Measurements from ENCODE around the gene POTEF. TPM values are rescaled to one million over a fixed set of nuclear protein-coding genes. Genes with fewer than 3 reads are reported as not detected.
"Not testable (repeated sequence)": the region's sequence is repeated elsewhere in the genome, so short reads cannot be mapped to it uniquely, and the experiment has no call there.

POTEF gene
- polyA plus RNA-seq, 1 donor (not counting 4 experiments of a cell fraction or from before 2014, with no cell fraction given): not detected

GRCh38 chr2:130154773-130155765, 26.0 kb upstream of the POTEF start:
- Histone ChIP-seq H3K27me3 (ENCODE audit: control insufficient read depth, extremely low read depth, insufficient read depth, low read length) (no peaks in the 10 kb centered on the region), H3K9ac (ENCODE audit: control insufficient read depth, extremely low read depth, insufficient read depth, low read length) (no peak overlapping the region), H2AFZ (ENCODE audit: control insufficient read depth, low read length) (no peak overlapping the region), H3K27ac (ENCODE audit: control insufficient read depth, insufficient read depth, low read length) (no peak overlapping the region), H3K9me3 (ENCODE audit: control insufficient read depth, low read depth, low read length) (no peaks in the 10 kb centered on the region), H3K36me3 (ENCODE audit: control insufficient read depth in 2 of 2, extremely low read depth in 1 of 2, insufficient read depth in 2 of 2, low read length in 2 of 2) (peaks cover 0 to 9% of the 10 kb centered on the region in 2 experiments), H3K4me1 (ENCODE audit: control insufficient read depth, extremely low read depth, insufficient read depth, low read length) (no peaks in the 10 kb centered on the region), H3K4me3 (ENCODE audit: control insufficient read depth in 2 of 3, extremely low read depth in 1 of 3, insufficient read depth in 2 of 3, low read depth in 1 of 3, low read length in 3 of 3) (no peak overlapping the region), H4K20me1 (ENCODE audit: control insufficient read depth, extremely low read depth, insufficient read depth, low read length) (no peaks in the 10 kb centered on the region), H3K4me2 (ENCODE audit: control insufficient read depth, extremely low read depth, insufficient read depth, low read depth, low read length) (no peak overlapping the region), H3K9me1 (ENCODE audit: control insufficient read depth, extremely low read depth, insufficient read depth, low read length) (no peaks in the 10 kb centered on the region), H3K79me2 (ENCODE audit: control insufficient read depth, insufficient read depth, low read length) (no peaks in the 10 kb centered on the region)
- dilution Hi-C loops (cut with MboI; ENCODE audit: extremely low pct_ligation_motif_present, low sequenced_read_pairs): no loop called here
- TF ChIP-seq EZH2 (IDR thresholded peaks at IDR 0.05; ENCODE audit: low read length) (no peak), CTCF (optimal IDR thresholded peaks at IDR 0.05 in 1 of 3, IDR thresholded peaks at IDR 0.05 in 1 of 3, conservative IDR thresholded peaks at IDR 0.05 in 1 of 3; ENCODE audit: extremely low read depth in 1 of 3, insufficient read depth in 2 of 3, low read length in 3 of 3) (no peak)
- FAIRE-seq: no peak
- DNase-seq (ENCODE audit: low read depth, low spot score): no peak

- FAIRE-seq; H3K27me3 ChIP-seq (ENCODE audit: control insufficient read depth, extremely low read depth, insufficient read depth, low read length); H3K79me2 ChIP-seq (ENCODE audit: control insufficient read depth, insufficient read depth, low read length); dilution Hi-C loops (cut with MboI; ENCODE audit: extremely low pct_ligation_motif_present, low sequenced_read_pairs); H3K36me3 ChIP-seq (ENCODE audit: control insufficient read depth in 2 of 2, extremely low read depth in 1 of 2, insufficient read depth in 2 of 2, low read length in 2 of 2); H2AFZ ChIP-seq (ENCODE audit: control insufficient read depth, low read length); H3K9me1 ChIP-seq (ENCODE audit: control insufficient read depth, extremely low read depth, insufficient read depth, low read length); H3K9ac ChIP-seq (ENCODE audit: control insufficient read depth, extremely low read depth, insufficient read depth, low read length); H3K4me1 ChIP-seq (ENCODE audit: control insufficient read depth, extremely low read depth, insufficient read depth, low read length); H3K4me3 ChIP-seq (ENCODE audit: control insufficient read depth in 2 of 3, extremely low read depth in 1 of 3, insufficient read depth in 2 of 3, low read depth in 1 of 3, low read length in 3 of 3); H3K27ac ChIP-seq (ENCODE audit: control insufficient read depth, insufficient read depth, low read length); H4K20me1 ChIP-seq (ENCODE audit: control insufficient read depth, extremely low read depth, insufficient read depth, low read length); H3K9me3 ChIP-seq (ENCODE audit: control insufficient read depth, low read depth, low read length); H3K4me2 ChIP-seq (ENCODE audit: control insufficient read depth, extremely low read depth, insufficient read depth, low read depth, low read length); DNase-seq (ENCODE audit: low read depth, low spot score): not testable (repeated sequence)
Observed at GRCh38 chr2:130154423-130154770, 25.4 kb upstream of the POTEF start.

- H3K4me1 ChIP-seq (ENCODE audit: control insufficient read depth, extremely low read depth, insufficient read depth, low read length); H3K9ac ChIP-seq (ENCODE audit: control insufficient read depth, extremely low read depth, insufficient read depth, low read length); FAIRE-seq; H3K27me3 ChIP-seq (ENCODE audit: control insufficient read depth, extremely low read depth, insufficient read depth, low read length); H3K9me1 ChIP-seq (ENCODE audit: control insufficient read depth, extremely low read depth, insufficient read depth, low read length); H2AFZ ChIP-seq (ENCODE audit: control insufficient read depth, low read length); H3K4me2 ChIP-seq (ENCODE audit: control insufficient read depth, extremely low read depth, insufficient read depth, low read depth, low read length); H3K36me3 ChIP-seq (ENCODE audit: control insufficient read depth in 2 of 2, extremely low read depth in 1 of 2, insufficient read depth in 2 of 2, low read length in 2 of 2); H3K27ac ChIP-seq (ENCODE audit: control insufficient read depth, insufficient read depth, low read length); H3K79me2 ChIP-seq (ENCODE audit: control insufficient read depth, insufficient read depth, low read length); H3K9me3 ChIP-seq (ENCODE audit: control insufficient read depth, low read depth, low read length); DNase-seq (ENCODE audit: low read depth, low spot score); H3K4me3 ChIP-seq (ENCODE audit: control insufficient read depth in 2 of 3, extremely low read depth in 1 of 3, insufficient read depth in 2 of 3, low read depth in 1 of 3, low read length in 3 of 3); dilution Hi-C loops (cut with MboI; ENCODE audit: extremely low pct_ligation_motif_present, low sequenced_read_pairs); H4K20me1 ChIP-seq (ENCODE audit: control insufficient read depth, extremely low read depth, insufficient read depth, low read length): not testable (repeated sequence)
Observed at GRCh38 chr2:130153721-130154422, 24.9 kb upstream of the POTEF start.

All from keratinocyte (primary cell).